DLD1 (cell line): ENCODE results near the gene LTB4R.

Source experiments
- in situ Hi-C: cut with HindIII; loops from 2 replicates; pipeline ENCODE4 v1.10.0; 2017; ENCODE audit warnings: low sequenced_read_pairs

Gene LTB4R

GRCh38 chr14:24277606-24278321 is 33.5 kb upstream of the LTB4R start:
- in situ Hi-C loops: loop anchor here (5.0 kb wide), 1 partner anchor 60 kb away; the partner anchor contains the start of genes ADCY4 and RIPK3

- in situ Hi-C loops: loop anchor here (5.0 kb wide), 1 partner anchor 59 kb away; the partner anchor contains the start of genes ADCY4 and RIPK3
Observed at GRCh38 chr14:24278424-24278823, 32.9 kb upstream of the LTB4R start.

- in situ Hi-C loops: loop anchor here (5.0 kb wide), 1 partner anchor 58 kb away; the partner anchor contains the start of genes ADCY4 and RIPK3
Observed at GRCh38 chr14:24279301-24280186, 31.8 kb upstream of the LTB4R start.

- in situ Hi-C loops: no loop called here
Observed at GRCh38 chr14:24280797-24281460, 30.4 kb upstream of the LTB4R start.

GRCh38 chr14:24281636-24282035 is 29.7 kb upstream of the LTB4R start:
- in situ Hi-C loops: no loop called here

- in situ Hi-C loops: no loop called here
Observed at GRCh38 chr14:24282736-24283135, 28.6 kb upstream of the LTB4R start.

- in situ Hi-C loops: no loop called here
Observed at GRCh38 chr14:24283796-24284460, 27.4 kb upstream of the LTB4R start.

GRCh38 chr14:24284501-24285035 is 26.7 kb upstream of the LTB4R start:
- in situ Hi-C loops: no loop called here

- in situ Hi-C loops: no loop called here
Observed at GRCh38 chr14:24285351-24285750, 26.0 kb upstream of the LTB4R start.

GRCh38 chr14:24286996-24287395 is 24.3 kb upstream of the LTB4R start:
- in situ Hi-C loops: no loop called here

- in situ Hi-C loops: no loop called here
Observed at GRCh38 chr14:24289649-24290280, 21.5 kb upstream of the LTB4R start.

GRCh38 chr14:24290746-24291145 is 20.6 kb upstream of the LTB4R start:
- in situ Hi-C loops: no loop called here

- in situ Hi-C loops: no loop called here
Observed at GRCh38 chr14:24291446-24292117, 19.7 kb upstream of the LTB4R start.

- in situ Hi-C loops: no loop called here
Observed at GRCh38 chr14:24292118-24292807, 19.0 kb upstream of the LTB4R start.

- in situ Hi-C loops: no loop called here
Observed at GRCh38 chr14:24293525-24293924, 17.8 kb upstream of the LTB4R start.

GRCh38 chr14:24296341-24297157 is 14.8 kb upstream of the LTB4R start:
- in situ Hi-C loops: no loop called here

GRCh38 chr14:24297190-24297964 is 13.9 kb upstream of the LTB4R start:
- in situ Hi-C loops: no loop called here
